ENCODE results near the gene RPUSD1. TPM values are rescaled to one million over a fixed set of nuclear protein-coding genes. Genes with fewer than 3 reads are reported as not detected.

The RPUSD1 gene
- total and polyA plus RNA-seq, 2 of the 13 experiments (the other 11 are each of a cell fraction or from before 2014, with no cell fraction given): 13.1 to 26.2 TPM

DNA sequence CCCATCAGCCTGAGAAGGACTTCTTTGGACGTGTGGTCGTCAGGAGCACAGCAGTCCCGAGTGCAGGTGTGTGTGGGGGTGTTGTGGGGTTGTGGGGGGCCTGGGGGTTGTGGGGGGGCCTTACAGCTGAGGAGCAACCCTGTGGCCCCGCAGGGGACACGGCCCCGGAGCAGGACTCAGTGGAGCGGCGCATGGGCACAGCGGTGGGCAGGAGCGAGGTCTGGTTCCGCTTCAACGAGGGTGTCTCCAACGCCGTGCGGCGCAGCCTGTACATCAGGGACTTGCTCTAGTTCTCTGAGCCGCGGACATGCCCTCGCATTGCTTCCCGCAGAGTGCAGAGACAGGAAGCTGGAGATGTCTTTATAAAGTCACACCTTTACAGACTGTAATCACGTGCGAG lies 9.5 kb upstream of the RPUSD1 start:
- Histone ChIP-seq H3K4me1 (ENCODE audit: insufficient read depth, low read length) (no peaks in the 10 kb centered on the region), H3K4me3 (replicated peaks in 1 of 3; ENCODE audit: insufficient read depth in 1 of 3, low read depth in 2 of 3, low read length in 3 of 3) (no peak overlapping the region), H4K20me1 (ENCODE audit: insufficient read depth, low read length) (no peaks in the 10 kb centered on the region), H3K36me3 (replicated peaks in 1 of 2; ENCODE audit: control insufficient read depth in 1 of 2, insufficient read depth in 2 of 2, low read length in 2 of 2) (0 out of 5 replicates have a peak, but pooled peaks cover 1 to 2% of the 10 kb centered on the region in 2 experiments), H3K9ac (ENCODE audit: insufficient read depth, low read depth, low read length) (no peak overlapping the region), H3K79me2 (ENCODE audit: insufficient read depth, low read length) (no peaks in the 10 kb centered on the region), H3K27ac (ENCODE audit: extremely low read length, insufficient read depth, low read length) (no peak overlapping the region), H3K9me3 (ENCODE audit: low read length) (no peaks in the 10 kb centered on the region), H3K4me2 (ENCODE audit: low read depth, low read length) (no peak overlapping the region), H3K27me3 (ENCODE audit: control insufficient read depth in 1 of 2, insufficient read depth in 2 of 2, low read length in 2 of 2) (peaks cover 8 to 20% of the 10 kb centered on the region in 2 experiments), H2AFZ (ENCODE audit: low read length) (no peak overlapping the region)
- FAIRE-seq (no peak), ATAC-seq (no peak), DNase-seq (ENCODE audit: low spot score) (no peak)
- BruUV-seq (replicated peaks): no TSS peak
- intact Hi-C loops (cut with micrococcal nuclease; ENCODE audit: unreplicated experiment) (no loop called here), in situ Hi-C loops (cut with HindIII; ENCODE audit: extremely low pct_ligation_motif_present, low pct_unique_long_range_greater_than_20kb) (no loop called here)
- TF ChIP-seq ISL2 (CRISPR knock-in tag; IDR thresholded peaks at IDR 0.05): no peak
- no peak for TF ChIP-seq ZNF431 (CRISPR knock-in tag; IDR thresholded peaks at IDR 0.05; ENCODE audit: borderline replicate concordance, low read depth)
- no peak for TF ChIP-seq SMAD9 (CRISPR knock-in tag; IDR thresholded peaks at IDR 0.05)
- TF ChIP-seq NFYB (CRISPR knock-in tag; IDR thresholded peaks at IDR 0.05): no peak
- TF ChIP-seq ZNF275 (CRISPR knock-in tag; IDR thresholded peaks at IDR 0.05; ENCODE audit: borderline replicate concordance): no peak
- no peak for TF ChIP-seq TOE1 (CRISPR knock-in tag; IDR thresholded peaks at IDR 0.05)
- no peak for TF ChIP-seq CHD4 (IDR thresholded peaks at IDR 0.05; ENCODE audit: borderline replicate concordance, low read length)
- TF ChIP-seq ZNF274 (CRISPR knock-in tag; IDR thresholded peaks at IDR 0.05): no peak
- TF ChIP-seq NFAT5 (CRISPR knock-in tag; IDR thresholded peaks at IDR 0.05): no peak
- no peak for TF ChIP-seq ZNF160 (CRISPR knock-in tag; IDR thresholded peaks at IDR 0.05)
- no peak for TF ChIP-seq ZNF883 (CRISPR knock-in tag; IDR thresholded peaks at IDR 0.05; ENCODE audit: not compliant biosample characterization)
- TF ChIP-seq SPEN (CRISPR knock-in tag; IDR thresholded peaks at IDR 0.05; ENCODE audit: low read depth): no peak
- no peak for TF ChIP-seq HNRNPUL1 (IDR thresholded peaks at IDR 0.05; ENCODE audit: low read depth, low read length)
- no peak for TF ChIP-seq NRL (CRISPR knock-in tag; IDR thresholded peaks at IDR 0.05; ENCODE audit: borderline replicate concordance)
- no peak for TF ChIP-seq JUND (CRISPR knock-in tag; IDR thresholded peaks at IDR 0.05)
- TF ChIP-seq, protein P1, sequence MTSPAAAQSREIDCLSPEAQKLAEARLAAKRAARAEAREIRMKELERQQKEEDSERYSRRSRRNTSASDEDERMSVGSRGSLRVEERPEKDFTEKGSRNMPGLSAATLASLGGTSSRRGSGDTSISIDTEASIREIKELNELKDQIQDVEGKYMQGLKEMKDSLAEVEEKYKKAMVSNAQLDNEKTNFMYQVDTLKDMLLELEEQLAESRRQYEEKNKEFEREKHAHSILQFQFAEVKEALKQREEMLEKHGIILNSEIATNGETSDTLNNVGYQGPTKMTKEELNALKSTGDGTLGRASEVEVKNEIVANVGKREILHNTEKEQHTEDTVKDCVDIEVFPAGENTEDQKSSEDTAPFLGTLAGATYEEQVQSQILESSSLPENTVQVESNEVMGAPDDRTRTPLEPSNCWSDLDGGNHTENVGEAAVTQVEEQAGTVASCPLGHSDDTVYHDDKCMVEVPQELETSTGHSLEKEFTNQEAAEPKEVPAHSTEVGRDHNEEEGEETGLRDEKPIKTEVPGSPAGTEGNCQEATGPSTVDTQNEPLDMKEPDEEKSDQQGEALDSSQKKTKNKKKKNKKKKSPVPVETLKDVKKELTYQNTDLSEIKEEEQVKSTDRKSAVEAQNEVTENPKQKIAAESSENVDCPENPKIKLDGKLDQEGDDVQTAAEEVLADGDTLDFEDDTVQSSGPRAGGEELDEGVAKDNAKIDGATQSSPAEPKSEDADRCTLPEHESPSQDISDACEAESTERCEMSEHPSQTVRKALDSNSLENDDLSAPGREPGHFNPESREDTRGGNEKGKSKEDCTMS (CRISPR knock-in tag; conservative IDR thresholded peaks at IDR 0.05): no peak
- no peak for TF ChIP-seq ZNF296 (CRISPR knock-in tag; conservative IDR thresholded peaks at IDR 0.05)
- 97% methylated on average over 21 of the region's 22 CpGs for WGBS (ENCODE audit: low lambda C conversion rate)
- ChIA-PET CTCF (ENCODE audit: low intra/inter-chr PET ratio, low total read pairs) (no interaction called here), POLR2A (no interaction called here)
